ENCODE results near the gene EIF5A. TPM values are rescaled to one million over a fixed set of nuclear protein-coding genes. Genes with fewer than 3 reads are reported as not detected.

The EIF5A gene
- total and polyA plus RNA-seq, 2 of the 8 experiments (the other 6 are each of a cell fraction or from before 2014, with no cell fraction given) = 717 to 1,172 TPM

GRCh38 chr17:7262935-7263800, 44.3 kb upstream of the EIF5A start (continued):
- no peak for TF ChIP-seq CHD7 (IDR thresholded peaks at IDR 0.05; ENCODE audit: insufficient replicate concordance, low read length)
- no peak for TF ChIP-seq CBX8 (IDR thresholded peaks at IDR 0.05; ENCODE audit: borderline replicate concordance, low read depth, low read length)
- TF ChIP-seq NANOG (IDR thresholded peaks at IDR 0.05; ENCODE audit: insufficient read depth, low read depth, low read length, poor library complexity, severe bottlenecking) = no peak
- no peak for TF ChIP-seq HDAC6 (IDR thresholded peaks at IDR 0.05; ENCODE audit: low read depth, low read length)
- no peak for TF ChIP-seq EP300 (IDR thresholded peaks at IDR 0.05; ENCODE audit: borderline replicate concordance in 1 of 2, low read depth in 2 of 2, low read length in 2 of 2)
- TF ChIP-seq CHD1 (IDR thresholded peaks at IDR 0.05; ENCODE audit: low read depth, low read length) = no peak
- no peak for TF ChIP-seq TCF12 (IDR thresholded peaks at IDR 0.05; ENCODE audit: low read depth, low read length)
- TF ChIP-seq SIN3A (conservative IDR thresholded peaks at IDR 0.05 in 1 of 2, IDR thresholded peaks at IDR 0.05 in 1 of 2; ENCODE audit: low read depth in 1 of 2, low read length in 2 of 2) = peak in 1 of 2 experiments; percentile 64; a peak in 1 of 4 replicates

Data from H1 (cell line).